Mesenchymal stem cell (in vitro differentiated cells and primary cell): ENCODE measurements around the gene NUP160.
"Not testable (repeated sequence)": the region's sequence is repeated elsewhere in the genome, so short reads cannot be mapped to it uniquely, and the experiment has no call there.

Source experiments
- DNase-seq: peaks from one replicate; pipeline ENCODE4 v3.0.0-alpha.2; 2013
- H2AFZ ChIP-seq: one replicate; pipeline ENCODE4 v1.6.1; 2013; ENCODE audit warnings: low read depth, mild to moderate bottlenecking, control low read depth, inconsistent platforms, low read length, moderate library complexity
- H2AK5ac ChIP-seq: 2 replicates; pipeline ENCODE4 v1.6.1; 2013; ENCODE audit warnings: low read length, moderate library complexity, mild to moderate bottlenecking, inconsistent platforms; ENCODE audit not compliant: severe bottlenecking
- H2BK120ac ChIP-seq: one replicate; pipeline ENCODE4 v1.6.1; 2013; ENCODE audit warnings: low read depth, mild to moderate bottlenecking, inconsistent platforms, low read length, moderate library complexity
- H2BK12ac ChIP-seq, 2 experiments: one replicate each; pipeline ENCODE4 v1.6.1; 2013; ENCODE audit warnings: inconsistent platforms in 2 of 2, low read length in 2 of 2, mild to moderate bottlenecking in 2 of 2, moderate library complexity in 2 of 2, control low read depth in 1 of 2
- H2BK15ac ChIP-seq: one replicate; pipeline ENCODE4 v1.6.1; 2013; ENCODE audit warnings: mild to moderate bottlenecking, low read depth, inconsistent platforms; ENCODE audit not compliant: poor library complexity, severe bottlenecking
- H2BK5ac ChIP-seq: 2 replicates; pipeline ENCODE4 v1.6.1; 2013; ENCODE audit warnings: low read depth, mild to moderate bottlenecking, low read length, control low read depth, inconsistent platforms; ENCODE audit not compliant: poor library complexity, severe bottlenecking
- H3K14ac ChIP-seq, 2 experiments: one replicate each; pipeline ENCODE4 v1.6.1; 2013; ENCODE audit warnings: inconsistent platforms in 2 of 2, low read length in 2 of 2, control low read depth in 1 of 2, mild to moderate bottlenecking in 1 of 2, moderate library complexity in 1 of 2
- H3K18ac ChIP-seq, 2 experiments: one replicate each; pipeline ENCODE4 v1.6.1; 2013; ENCODE audit warnings: inconsistent platforms in 2 of 2, low read length in 2 of 2, control low read depth in 1 of 2, low read depth in 1 of 2, mild to moderate bottlenecking in 1 of 2
- H3K23ac ChIP-seq, 2 experiments: one replicate each; pipeline ENCODE4 v1.6.1; 2013; ENCODE audit warnings: inconsistent platforms in 2 of 2, low read length in 2 of 2, mild to moderate bottlenecking in 2 of 2, moderate library complexity in 2 of 2, control low read depth in 1 of 2
- H3K27ac ChIP-seq: 2 replicates; pipeline ENCODE4 v1.5.1; 2013; ENCODE audit warnings: mild to moderate bottlenecking, moderate library complexity, low read length, control low read depth, inconsistent platforms; ENCODE audit not compliant: poor library complexity, severe bottlenecking
- H3K27me3 ChIP-seq, 2 experiments: 2 replicates each; pipeline versions ENCODE4 v1.6.1 to v1.7.0; 2013; ENCODE audit warnings: low read length in 2 of 2, mild to moderate bottlenecking in 2 of 2, moderate library complexity in 2 of 2, control low read depth in 1 of 2, inconsistent platforms in 1 of 2; ENCODE audit not compliant: control insufficient read depth in 1 of 2, insufficient read depth in 1 of 2
- H3K36me3 ChIP-seq, 2 experiments: 2 replicates each; pipeline versions ENCODE4 v1.6.1 to v1.7.0; 2013; ENCODE audit warnings: low read length in 2 of 2, control low read depth in 1 of 2, inconsistent platforms in 1 of 2, low read depth in 1 of 2, mild to moderate bottlenecking in 1 of 2; ENCODE audit not compliant: insufficient read depth in 2 of 2, control insufficient read depth in 1 of 2
- H3K4ac ChIP-seq, 2 experiments: one replicate each; pipeline ENCODE4 v1.6.1; 2013; ENCODE audit warnings: inconsistent platforms in 2 of 2, low read length in 2 of 2, mild to moderate bottlenecking in 2 of 2, moderate library complexity in 2 of 2, control low read depth in 1 of 2, low read depth in 1 of 2
- H3K4me1 ChIP-seq: 2 replicates; pipeline ENCODE4 v1.6.1; 2013; ENCODE audit warnings: low read depth, low read length, control low read depth; ENCODE audit not compliant: control insufficient read depth, insufficient read depth
- H3K4me2 ChIP-seq: 2 replicates; pipeline ENCODE4 v1.6.1; 2013; ENCODE audit warnings: low read length, mild to moderate bottlenecking, inconsistent platforms; ENCODE audit not compliant: poor library complexity, severe bottlenecking
- H3K4me3 ChIP-seq, 2 experiments: 2 replicates each; pipeline versions ENCODE4 v1.5.1 to v1.7.0; 2013; ENCODE audit warnings: low read length in 2 of 2, mild to moderate bottlenecking in 2 of 2, control low read depth in 1 of 2, low read depth in 1 of 2; ENCODE audit not compliant: insufficient read depth in 1 of 2
- H3K79me1 ChIP-seq: replicated peaks from 2 replicates; pipeline ENCODE4 v1.6.1; 2013; ENCODE audit warnings: mild to moderate bottlenecking, control low read depth, low read length, inconsistent platforms; ENCODE audit not compliant: poor library complexity, severe bottlenecking
- H3K9ac ChIP-seq: 2 replicates; pipeline ENCODE4 v1.7.0; 2013; ENCODE audit warnings: mild to moderate bottlenecking, low read length, moderate library complexity
- H3K9me3 ChIP-seq: 2 replicates; pipeline ENCODE4 v1.7.0; 2013; ENCODE audit warnings: mild to moderate bottlenecking, low read length; ENCODE audit not compliant: control insufficient read depth
- H4K8ac ChIP-seq: one replicate; pipeline ENCODE4 v1.6.1; 2013; ENCODE audit warnings: inconsistent platforms, mild to moderate bottlenecking, low read length, moderate library complexity
- H4K91ac ChIP-seq: one replicate; pipeline ENCODE4 v1.6.1; 2013; ENCODE audit warnings: mild to moderate bottlenecking, low read length, inconsistent platforms
- WGBS: methylation state at CpG from one replicate; pipeline ENCODE4 v1.1.7; 2013; ENCODE audit warnings: mixed read lengths; 5-methylcytosine and 5-hydroxymethylcytosine counted together

NUP160 gene

GRCh38 chr11:47828284-47828683, 19.9 kb downstream of the NUP160 start:
- Histone ChIP-seq H3K36me3 (peaks cover 17 to 62% of the 10 kb centered on the region in 2 experiments), H3K4ac (no peak overlapping the region), H4K91ac (no peak overlapping the region), H2BK120ac (no peak overlapping the region), H3K14ac (no peak overlapping the region), H2AK5ac (no peak overlapping the region), H3K4me2 (no peak overlapping the region), H3K4me3 (no peak overlapping the region), H2BK15ac (no peak overlapping the region), H2AFZ (no peak overlapping the region), H3K4me1 (peaks cover 4% of the 10 kb centered on the region), H3K18ac (no peak overlapping the region), H2BK12ac (no peak overlapping the region), H3K27ac (no peak overlapping the region), H3K23ac (no peak overlapping the region), H3K27me3 (no peaks in the 10 kb centered on the region), H3K9ac (no peak overlapping the region), H2BK5ac (no peak overlapping the region), H3K79me1 (peaks cover 14% of the 10 kb centered on the region), H4K8ac (no peak overlapping the region), H3K9me3 (no peaks in the 10 kb centered on the region)
- no CpG with 5 or more reads among the region's 1 CpG for WGBS
- DNase-seq: no peak

GRCh38 chr11:47822664-47823063, 25.5 kb downstream of the NUP160 start:
- DNase-seq, H3K4me3 ChIP-seq, H3K23ac ChIP-seq: not testable (repeated sequence)

GRCh38 chr11:47819743-47820142, 28.4 kb downstream of the NUP160 start:
- Histone ChIP-seq H3K9ac (no peak overlapping the region), H3K4me2 (no peak overlapping the region), H4K8ac (no peak overlapping the region), H3K23ac (no peak overlapping the region), H3K14ac (no peak overlapping the region), H3K79me1 (peaks cover 7% of the 10 kb centered on the region), H3K36me3 (peaks cover 10 to 73% of the 10 kb centered on the region in 2 experiments), H2AFZ (no peak overlapping the region), H3K27ac (no peak overlapping the region), H2AK5ac (no peak overlapping the region), H2BK15ac (no peak overlapping the region), H2BK12ac (no peak overlapping the region), H3K27me3 (no peaks in the 10 kb centered on the region), H2BK5ac (no peak overlapping the region), H2BK120ac (no peak overlapping the region), H3K4me3 (no peak overlapping the region), H3K9me3 (no peaks in the 10 kb centered on the region), H3K18ac (no peak overlapping the region), H3K4ac (no peak overlapping the region), H3K4me1 (no peaks in the 10 kb centered on the region), H4K91ac (no peak overlapping the region)
- no peak for DNase-seq

More at GRCh38 chr11:47822664-47823063, 25.5 kb downstream of the NUP160 start:
- H3K9ac ChIP-seq, H2AFZ ChIP-seq, H2BK5ac ChIP-seq, H3K27ac ChIP-seq, H2AK5ac ChIP-seq, H2BK12ac ChIP-seq, H3K9me3 ChIP-seq, H3K27me3 ChIP-seq, H4K91ac ChIP-seq, H3K4me1 ChIP-seq, H3K4me2 ChIP-seq, H3K4ac ChIP-seq, H3K14ac ChIP-seq, H4K8ac ChIP-seq, H2BK15ac ChIP-seq, H3K18ac ChIP-seq, H2BK120ac ChIP-seq: not testable (repeated sequence)
- WGBS: 90% methylated on average over 2 of the region's 6 CpGs
- Histone ChIP-seq H3K79me1 (peaks cover 14% of the 10 kb centered on the region), H3K36me3 (peaks cover 10 to 67% of the 10 kb centered on the region in 2 experiments)

- H4K91ac ChIP-seq: no peak overlapping the region
Observed at GRCh38 chr11:47800759-47801158, 47.4 kb downstream of the NUP160 start.

More at GRCh38 chr11:47800759-47801158, 47.4 kb downstream of the NUP160 start:
- Histone ChIP-seq H3K27ac (no peak overlapping the region), H2BK120ac (no peak overlapping the region), H2BK12ac (no peak overlapping the region), H2BK5ac (no peak overlapping the region), H2BK15ac (no peak overlapping the region), H3K23ac (no peak overlapping the region), H3K18ac (no peak overlapping the region), H2AFZ (no peak overlapping the region), H3K14ac (no peak overlapping the region), H3K27me3 (no peaks in the 10 kb centered on the region), H3K79me1 (peaks cover 3% of the 10 kb centered on the region), H3K36me3 (peaks cover 35 to 90% of the 10 kb centered on the region in 2 experiments), H4K8ac (no peak overlapping the region), H3K4me2 (no peak overlapping the region), H3K4ac (no peak overlapping the region), H3K9ac (no peak overlapping the region), H2AK5ac (no peak overlapping the region), H3K9me3 (no peaks in the 10 kb centered on the region), H3K4me1 (no peaks in the 10 kb centered on the region), H3K4me3 (no peak overlapping the region)
- WGBS: 100% methylated on average over 1 of the region's 1 CpG
- no peak for DNase-seq
